Right atrium auricular region (tissue), 2 donors: ENCODE results near the gene GPSM1. TPM values are rescaled to one million over a fixed set of nuclear protein-coding genes. Genes with fewer than 3 reads are reported as not detected.
A peak's percentile ranks its signal among the peaks of the same experiment; 100 is the strongest.

Experiments
- DNase-seq: peaks from one replicate; pipeline ENCODE4 v3.0.0-alpha.2; 2019; ENCODE audit warnings: low spot score
- H3K27ac ChIP-seq, 2 donors: fragments of 200-600 bp; sonication (generic); 1 replicate in 1 of 2; 2 replicates in 1 of 2; pipeline ENCODE4 v1.5.1; 2016 to 2019
- H3K27me3 ChIP-seq, 2 donors: fragments of 200-600 bp; sonication (generic); one replicate each; pipeline versions ENCODE4 v1.5.1 to v1.6.0; 2017 to 2019
- H3K36me3 ChIP-seq: fragments of 200-600 bp; sonication (generic); one replicate; pipeline ENCODE4 v1.5.1; 2016
- H3K4me1 ChIP-seq, 2 donors: fragments of 200-600 bp; sonication (generic); one replicate each; pipeline versions ENCODE4 v1.5.1 to v1.6.0; 2017 to 2019
- H3K4me3 ChIP-seq, 2 donors: fragments of 200-600 bp; sonication (generic); 1 replicate in 1 of 2; 2 replicates in 1 of 2; pipeline ENCODE4 v1.5.1; 2017 to 2019; ENCODE audit warnings: mild to moderate bottlenecking in 1 of 2, moderate library complexity in 1 of 2
- H3K9me3 ChIP-seq, 2 donors: fragments of 200-600 bp; sonication (generic); one replicate each; pipeline ENCODE4 v1.5.1; 2019
- total RNA-seq, 2 donors: library from RNA; depleted of rRNA; stranded (reverse); fragments of >200 nt; gene quantifications; one replicate each; pipeline ENCODE4 v1.1.0, GENCODE V29; 2016
- TF ChIP-seq, protein P1 (sequence below), 2 donors: fragments of 200-600 bp; sonication (generic); IDR thresholded peaks; one replicate each; pipeline ENCODE4 v1.5.1; 2019; ENCODE audit warnings: antibody characterized with exemption in 2 of 2

GPSM1 gene
- total RNA-seq, 2 donors from 2014 or later: 39.4 to 44.5 TPM

DNA sequence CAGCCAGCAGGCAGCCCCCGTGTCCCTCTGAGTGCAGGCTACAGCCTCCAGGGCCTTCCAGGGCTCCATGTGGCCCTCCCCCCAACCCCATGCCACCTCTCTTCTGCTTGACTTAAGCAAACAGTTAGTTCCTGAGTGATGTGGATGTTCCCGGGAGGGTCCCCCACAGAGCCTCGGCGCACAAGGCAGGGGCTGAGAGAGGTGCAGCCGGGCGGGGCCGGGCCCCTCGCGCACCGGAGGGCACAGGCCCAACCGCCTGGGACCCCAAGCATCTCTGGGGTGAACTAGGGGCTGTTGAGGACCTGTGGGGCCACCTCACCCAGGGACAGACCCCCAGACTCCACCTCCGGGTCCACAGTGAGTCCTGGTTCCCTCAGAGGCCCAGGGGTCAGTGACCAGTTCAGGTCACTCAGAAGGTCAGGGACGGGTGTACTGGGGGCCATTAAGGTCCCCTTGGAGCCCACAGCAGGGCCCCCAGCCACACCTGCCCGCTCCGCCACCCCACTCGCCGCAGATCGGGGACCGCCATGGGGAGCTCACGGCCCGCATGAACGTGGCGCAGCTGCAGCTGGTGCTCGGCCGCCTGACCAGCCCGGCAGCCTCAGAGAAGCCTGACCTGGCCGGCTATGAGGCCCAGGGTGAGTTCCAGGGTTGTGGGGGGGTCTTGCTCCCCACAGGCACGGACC lies 13.2 kb downstream of the GPSM1 start:
- TF ChIP-seq, protein P1, sequence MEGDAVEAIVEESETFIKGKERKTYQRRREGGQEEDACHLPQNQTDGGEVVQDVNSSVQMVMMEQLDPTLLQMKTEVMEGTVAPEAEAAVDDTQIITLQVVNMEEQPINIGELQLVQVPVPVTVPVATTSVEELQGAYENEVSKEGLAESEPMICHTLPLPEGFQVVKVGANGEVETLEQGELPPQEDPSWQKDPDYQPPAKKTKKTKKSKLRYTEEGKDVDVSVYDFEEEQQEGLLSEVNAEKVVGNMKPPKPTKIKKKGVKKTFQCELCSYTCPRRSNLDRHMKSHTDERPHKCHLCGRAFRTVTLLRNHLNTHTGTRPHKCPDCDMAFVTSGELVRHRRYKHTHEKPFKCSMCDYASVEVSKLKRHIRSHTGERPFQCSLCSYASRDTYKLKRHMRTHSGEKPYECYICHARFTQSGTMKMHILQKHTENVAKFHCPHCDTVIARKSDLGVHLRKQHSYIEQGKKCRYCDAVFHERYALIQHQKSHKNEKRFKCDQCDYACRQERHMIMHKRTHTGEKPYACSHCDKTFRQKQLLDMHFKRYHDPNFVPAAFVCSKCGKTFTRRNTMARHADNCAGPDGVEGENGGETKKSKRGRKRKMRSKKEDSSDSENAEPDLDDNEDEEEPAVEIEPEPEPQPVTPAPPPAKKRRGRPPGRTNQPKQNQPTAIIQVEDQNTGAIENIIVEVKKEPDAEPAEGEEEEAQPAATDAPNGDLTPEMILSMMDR (IDR thresholded peaks at IDR 0.05): no peak
- Histone ChIP-seq H3K4me3 (no peak overlapping the region), H3K27ac (peak overlapping the region; percentile 89 to 91), H3K9me3 (no peaks in the 10 kb centered on the region), H3K27me3 (no peaks in the 10 kb centered on the region), H3K36me3 (peaks cover 26% of the 10 kb centered on the region), H3K4me1 (peaks cover 0 to 63% of the 10 kb centered on the region in 2 donors)
- no peak for DNase-seq

DNA sequence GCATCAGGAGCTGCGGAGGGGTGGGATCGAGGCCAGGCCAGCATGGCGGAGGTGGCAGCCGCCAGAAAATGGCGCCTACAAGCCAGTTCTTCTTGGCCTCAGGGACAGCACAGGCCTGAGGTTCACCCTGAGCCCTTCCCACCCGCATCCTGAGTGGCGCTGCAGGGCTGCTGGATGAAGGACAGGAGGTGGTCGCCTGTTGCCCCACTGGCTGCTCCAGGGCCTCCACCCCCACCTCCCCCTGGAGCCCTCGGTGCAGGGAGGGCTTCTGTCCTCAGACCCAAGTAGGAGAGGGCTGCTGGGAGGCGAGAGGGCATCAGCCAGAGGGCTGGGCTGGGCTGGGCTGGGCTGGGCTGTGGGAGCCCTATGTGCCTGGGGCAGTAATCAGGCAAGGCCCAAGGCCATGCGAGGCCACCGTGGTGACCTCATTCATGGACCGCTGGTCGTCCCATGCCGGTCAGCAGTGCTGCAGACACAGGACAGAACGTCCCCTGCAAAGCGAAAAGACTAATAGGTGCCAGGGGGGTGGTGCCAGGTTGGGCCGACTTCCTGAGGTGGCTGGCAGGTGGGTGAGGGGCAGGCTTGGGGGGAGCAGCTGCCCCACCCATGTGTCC lies 13.8 kb downstream of the GPSM1 start:
- peaks cover 0 to 70% of the 10 kb centered on the region in 2 donors for H3K4me1 ChIP-seq
- H3K27ac ChIP-seq: peak overlapping the region; percentile 89 to 91

DNA sequence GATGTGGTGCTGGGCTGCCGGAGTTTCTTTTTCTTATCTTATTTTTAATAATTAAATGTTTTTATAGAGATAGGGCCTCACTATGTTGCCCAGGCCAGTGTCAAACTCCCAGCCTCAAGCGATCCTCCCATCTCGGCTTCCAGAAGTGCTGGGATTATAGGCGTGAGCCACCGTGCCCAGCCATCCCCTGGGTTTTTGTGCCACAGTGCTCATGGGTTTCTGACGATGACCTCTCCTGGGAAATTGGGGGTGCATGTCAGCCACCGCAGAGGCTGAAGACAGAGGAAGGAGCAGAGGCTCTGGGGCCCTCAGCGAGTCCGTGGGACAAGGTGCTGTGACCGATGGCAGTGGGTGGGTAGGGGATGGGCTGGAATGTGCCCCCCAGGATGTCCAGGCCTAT lies 14.4 kb downstream of the GPSM1 start:
- TF ChIP-seq, protein P1 (IDR thresholded peaks at IDR 0.05): no peak
- no peak for DNase-seq
- Histone ChIP-seq H3K36me3 (peaks cover 14% of the 10 kb centered on the region), H3K4me3 (peak overlapping the region in 1 of 2 donors; percentile 54), H3K4me1 (peaks cover 0 to 71% of the 10 kb centered on the region in 2 donors), H3K9me3 (no peaks in the 10 kb centered on the region), H3K27me3 (no peaks in the 10 kb centered on the region), H3K27ac (peak overlapping the region; percentile 89 to 91)

More for the DNA sequence above, 13.8 kb downstream of the GPSM1 start:
- Histone ChIP-seq H3K36me3 (peaks cover 20% of the 10 kb centered on the region), H3K27me3 (no peaks in the 10 kb centered on the region), H3K9me3 (no peaks in the 10 kb centered on the region), H3K4me3 (no peak overlapping the region)
- TF ChIP-seq, protein P1 (IDR thresholded peaks at IDR 0.05): no peak
- DNase-seq: peak; percentile 84

DNA sequence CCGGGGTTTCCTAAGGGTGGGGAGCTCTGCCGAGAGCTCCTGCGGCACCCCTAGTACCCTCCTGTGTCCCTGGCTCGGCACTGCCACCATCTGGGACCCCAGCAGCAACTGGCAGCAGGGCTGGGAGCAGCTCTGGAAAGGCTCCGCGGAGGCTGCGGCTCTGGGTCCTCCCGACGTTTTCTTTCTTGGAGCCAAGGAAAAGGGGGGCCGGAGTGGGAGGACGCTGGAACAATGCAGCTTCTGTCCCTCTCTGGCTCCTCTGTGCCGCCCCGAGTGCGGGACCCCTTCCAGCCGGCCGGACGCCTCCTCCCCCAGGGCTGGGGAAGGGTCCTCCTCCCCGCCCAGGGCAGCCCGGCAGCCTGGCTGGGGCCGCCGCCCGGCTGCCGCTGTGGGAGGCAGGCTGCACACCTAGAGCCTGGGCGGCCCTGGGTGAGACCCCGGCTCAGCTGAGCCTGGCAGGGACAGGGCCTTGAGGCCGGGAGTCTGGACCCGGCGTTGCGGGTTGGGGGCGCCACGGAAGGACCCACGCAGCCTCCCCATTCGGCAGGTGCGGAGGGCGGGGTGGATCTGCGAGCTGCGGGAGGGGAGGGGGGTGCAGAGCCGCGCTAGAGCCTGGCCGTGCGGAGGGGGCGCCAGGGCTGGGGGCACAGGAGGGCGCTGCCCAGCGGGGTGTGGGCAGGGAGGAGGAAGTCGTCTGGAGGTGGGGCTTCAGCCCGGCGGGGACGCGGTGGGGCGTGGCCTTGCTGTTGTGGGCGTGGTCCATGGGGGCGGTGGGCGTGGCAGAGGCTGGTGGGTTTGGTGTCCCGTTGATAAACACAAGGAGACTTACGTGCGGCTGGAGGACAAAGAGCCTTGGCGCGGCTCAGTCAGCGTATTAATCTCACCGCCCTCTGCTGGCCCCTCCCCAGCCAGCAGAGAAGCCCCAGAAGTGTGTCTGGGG lies 15.1 kb downstream of the GPSM1 start:
- peak; percentile 92 for DNase-seq
- H3K36me3 ChIP-seq: peaks cover 7% of the 10 kb centered on the region
- TF ChIP-seq, protein P1 (IDR thresholded peaks at IDR 0.05): no peak
- H3K27me3 ChIP-seq: no peaks in the 10 kb centered on the region
- peak overlapping the region; percentile 29 to 54 for H3K4me3 ChIP-seq
- peak overlapping the region; percentile 89 to 91 for H3K27ac ChIP-seq
- no peaks in the 10 kb centered on the region for H3K9me3 ChIP-seq
- peaks cover 0 to 76% of the 10 kb centered on the region in 2 donors for H3K4me1 ChIP-seq

DNA sequence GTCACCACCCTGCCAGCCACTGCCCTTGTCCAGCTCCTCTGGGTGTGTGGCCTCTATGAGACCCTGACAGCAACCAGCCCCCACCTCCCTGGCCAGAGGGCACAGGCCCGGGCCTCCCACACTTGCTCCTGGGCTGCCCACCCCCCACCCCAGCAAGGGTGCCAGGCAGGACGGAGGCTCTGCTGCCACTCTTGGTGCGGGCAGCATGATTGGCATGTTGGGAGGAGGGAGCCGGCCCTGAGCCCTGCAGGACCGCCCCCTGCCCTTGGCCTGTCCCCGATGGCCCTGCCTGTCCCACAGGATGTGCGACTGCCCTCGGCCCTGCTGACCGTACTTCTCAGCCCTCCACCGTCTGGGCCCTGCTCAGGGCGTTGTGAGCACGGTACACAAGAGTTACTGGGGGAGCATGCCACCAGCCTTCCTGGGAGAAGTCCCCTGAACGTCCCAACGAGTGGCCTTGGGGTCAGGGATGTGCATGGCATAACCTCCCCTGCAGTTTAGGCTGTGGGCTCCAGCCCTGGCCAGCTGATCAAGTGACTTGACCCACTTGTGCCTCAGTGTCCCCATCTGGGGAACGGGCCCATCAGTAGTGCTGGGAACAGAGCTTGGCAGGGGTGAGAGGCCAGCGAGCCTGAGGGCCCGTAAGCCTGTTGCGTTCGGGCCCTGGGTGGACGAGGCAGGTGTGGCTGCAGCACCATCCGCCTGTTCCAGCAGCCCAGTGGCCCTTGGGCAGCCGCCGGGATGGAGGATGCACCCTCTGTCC lies 16.0 kb downstream of the GPSM1 start:
- H3K4me3 ChIP-seq: peak overlapping the region in 1 of 2 donors; percentile 54
- peaks cover 0 to 84% of the 10 kb centered on the region in 2 donors for H3K4me1 ChIP-seq
- no peak for DNase-seq
- peak overlapping the region; percentile 89 to 91 for H3K27ac ChIP-seq
- TF ChIP-seq, protein P1 (IDR thresholded peaks at IDR 0.05): no peak
- H3K36me3 ChIP-seq: peaks cover 5% of the 10 kb centered on the region
- H3K27me3 ChIP-seq: no peaks in the 10 kb centered on the region
- H3K9me3 ChIP-seq: no peaks in the 10 kb centered on the region
